GM23338 (cell line): Measurements from ENCODE around the gene CCDC12. TPM values are rescaled to one million over a fixed set of nuclear protein-coding genes. Genes with fewer than 3 reads are reported as not detected.

Experiments
- ATAC-seq: fragments of 200-7000 bp; cut with Tn5 transposase; 3 replicates; pipeline ENCODE4 v1.9.1; 2020
- DNase-seq: peaks from one replicate; pipeline ENCODE4 v3.0.0-alpha.2; 2015; ENCODE audit warnings: low spot score
- H2AFZ ChIP-seq: fragments of 200-600 bp; sonication (generic); 2 replicates; pipeline ENCODE4 v1.8.0; 2016; ENCODE audit warnings: antibody characterized with exemption, mild to moderate bottlenecking, moderate library complexity
- H3F3A ChIP-seq: fragments of 200-600 bp; sonication (generic); replicated peaks from 2 replicates; pipeline ENCODE4 v1.8.0; 2017; ENCODE audit warnings: antibody characterized with exemption, mixed run types, low read depth
- H3K27ac ChIP-seq: fragments of 200-600 bp; sonication (generic); 2 replicates; pipeline ENCODE4 v1.6.1; 2016; ENCODE audit warnings: low read depth
- H3K27me3 ChIP-seq: fragments of 200-600 bp; sonication (generic); 2 replicates; pipeline ENCODE4 v1.8.0; 2016; ENCODE audit warnings: mild to moderate bottlenecking, mixed run types, moderate library complexity; ENCODE audit not compliant: insufficient read depth
- H3K36me3 ChIP-seq: fragments of 200-600 bp; sonication (generic); 2 replicates; pipeline ENCODE4 v1.8.0; 2016; ENCODE audit warnings: mild to moderate bottlenecking; ENCODE audit not compliant: insufficient read depth
- H3K4me1 ChIP-seq: fragments of 200-600 bp; sonication (generic); 2 replicates; pipeline ENCODE4 v1.8.0; 2016; ENCODE audit warnings: mild to moderate bottlenecking, moderate library complexity; ENCODE audit not compliant: insufficient read depth
- H3K4me2 ChIP-seq: fragments of 200-600 bp; sonication (generic); 2 replicates; pipeline ENCODE4 v1.7.1; 2017; ENCODE audit warnings: mixed run types
- H3K4me3 ChIP-seq: fragments of 200-600 bp; sonication (generic); 2 replicates; pipeline ENCODE4 v1.6.1; 2016; ENCODE audit warnings: mixed run types
- H3K79me2 ChIP-seq: fragments of 200-600 bp; sonication (generic); replicated peaks from 2 replicates; pipeline ENCODE4 v1.8.0; 2017; ENCODE audit warnings: mild to moderate bottlenecking; ENCODE audit not compliant: insufficient read depth
- H3K9me2 ChIP-seq: fragments of 200-600 bp; sonication (generic); 2 replicates; pipeline ENCODE4 v1.8.0; 2017; ENCODE audit not compliant: insufficient read depth
- H4K20me1 ChIP-seq: fragments of 200-600 bp; sonication (generic); replicated peaks from 2 replicates; pipeline ENCODE4 v1.8.0; 2017; ENCODE audit warnings: mild to moderate bottlenecking; ENCODE audit not compliant: insufficient read depth
- H3K27ac Mint-ChIP-seq: 2 replicates; pipeline ENCODE4 v1.8.0; 2020; ENCODE audit warnings: inconsistent platforms, mild to moderate bottlenecking, moderate library complexity, mixed read lengths
- H3K27me3 Mint-ChIP-seq: 3 replicates; pipeline ENCODE4 v1.8.0; 2022; ENCODE audit warnings: low read depth, mild to moderate bottlenecking, moderate library complexity, mixed read lengths, inconsistent platforms; ENCODE audit not compliant: insufficient read depth, poor library complexity
- H3K36me3 Mint-ChIP-seq: 3 replicates; pipeline ENCODE4 v1.8.0; 2021; ENCODE audit warnings: low read depth, mild to moderate bottlenecking, inconsistent platforms, moderate library complexity, mixed read lengths
- H3K4me1 Mint-ChIP-seq: 3 replicates; pipeline ENCODE4 v1.8.0; 2020; ENCODE audit warnings: mild to moderate bottlenecking, inconsistent platforms, mixed read lengths
- H3K4me3 Mint-ChIP-seq: 3 replicates; pipeline ENCODE4 v1.8.0; 2021; ENCODE audit warnings: moderate library complexity, mild to moderate bottlenecking, inconsistent platforms, mixed read lengths
- H3K9me3 Mint-ChIP-seq: 3 replicates; pipeline ENCODE4 v1.8.0; 2020; ENCODE audit warnings: moderate library complexity, mild to moderate bottlenecking, inconsistent platforms, mixed read lengths
- CREB1 ChIP-seq: fragments of 250-450 bp; sonication (Bioruptor Pico); IDR thresholded peaks from 2 replicates; pipeline ENCODE4 v1.5.0; 2020; ENCODE audit warnings: low read depth, mild to moderate bottlenecking, moderate library complexity
- CTCF ChIP-seq, 2 experiments: fragments of 200-600 bp in 1 of 2; sonication (generic) in 1 of 2; conservative IDR thresholded peaks; 2 replicates each; pipeline versions ENCODE4 v1.5.1 to v1.6.1; 2016 to 2017; ENCODE audit warnings: antibody characterized with exemption in 2 of 2, low read depth in 2 of 2, mild to moderate bottlenecking in 2 of 2, moderate library complexity in 1 of 2
- ETS1 ChIP-seq: IDR thresholded peaks from 2 replicates; pipeline ENCODE4 v1.6.1; 2016; ENCODE audit warnings: antibody characterized with exemption
- EZH2 ChIP-seq: fragments of 200-600 bp; sonication (generic); IDR thresholded peaks from one replicate; pipeline ENCODE4 v1.8.0; 2017; ENCODE audit warnings: antibody characterized with exemption, mild to moderate bottlenecking, low read depth; ENCODE audit not compliant: unreplicated experiment
- EZH2phosphoT487 ChIP-seq: fragments of 200-600 bp; sonication (generic); IDR thresholded peaks from one replicate; pipeline ENCODE4 v1.8.1; 2018; ENCODE audit warnings: antibody characterized with exemption; ENCODE audit not compliant: unreplicated experiment
- JUNB ChIP-seq: IDR thresholded peaks from one replicate; pipeline ENCODE4 v1.6.1; 2016; ENCODE audit warnings: antibody characterized with exemption; ENCODE audit not compliant: unreplicated experiment
- NANOG ChIP-seq: IDR thresholded peaks from 2 replicates; pipeline ENCODE4 v1.6.1; 2016; ENCODE audit warnings: antibody characterized with exemption, borderline replicate concordance
- POLR2AphosphoS5 ChIP-seq: IDR thresholded peaks from 2 replicates; pipeline ENCODE4 v1.6.1; 2016; ENCODE audit warnings: antibody characterized with exemption, low read depth
- REST ChIP-seq: IDR thresholded peaks from one replicate; pipeline ENCODE4 v1.6.1; 2018; ENCODE audit warnings: antibody characterized with exemption; ENCODE audit not compliant: unreplicated experiment
- STAT1 ChIP-seq: IDR thresholded peaks from one replicate; pipeline ENCODE4 v1.6.1; 2016; ENCODE audit warnings: antibody characterized with exemption; ENCODE audit not compliant: unreplicated experiment
- ZNF114 ChIP-seq: fragments of 250-450 bp; sonication (Bioruptor Pico); IDR thresholded peaks from 2 replicates; pipeline ENCODE4 v1.5.0; 2020; ENCODE audit warnings: mild to moderate bottlenecking, moderate library complexity
- ZNF331 ChIP-seq: fragments of 250-450 bp; sonication (Bioruptor Pico); IDR thresholded peaks from 2 replicates; pipeline ENCODE4 v1.5.0; 2020; ENCODE audit warnings: low read depth, mild to moderate bottlenecking, moderate library complexity
- ZNF462 ChIP-seq: fragments of 250-450 bp; sonication (Bioruptor Pico); IDR thresholded peaks from 2 replicates; pipeline ENCODE4 v1.5.0; 2020; ENCODE audit warnings: mild to moderate bottlenecking, moderate library complexity
- polyA plus RNA-seq: library from polyadenylated mRNA; unstranded; fragments of >200 nt; fragmentation: Nextera tagmentation; extraction: Ambion mirVana; gene quantifications from 2 replicates; pipeline ENCODE4 v1.2.1, GENCODE V29; 2016
- total RNA-seq: library from RNA; depleted of rRNA; stranded (reverse); fragments of >200 nt; shearing (Covaris generic); gene quantifications from 2 replicates; pipeline ENCODE4 v1.2.3, GENCODE V29; 2014

Gene CCDC12
- total and polyA plus RNA-seq, 2 experiments from 2014 or later: 42.9 to 133 TPM

- Mint-ChIP-seq H3K27me3 (peaks cover 37% of the 10 kb centered on the region), H3K9me3 (peaks cover 6% of the 10 kb centered on the region; the same call in 1 of the 3 replicates), H3K4me1 (peaks cover 39% of the 10 kb centered on the region), H3K4me3 (peak overlapping the region; percentile 97), H3K27ac (peak overlapping the region; percentile 94), H3K36me3 (peaks cover 11% of the 10 kb centered on the region; the same call in 2 of the 3 replicates)
- H3K79me2 ChIP-seq: peaks cover 37% of the 10 kb centered on the region
- H3K36me3 ChIP-seq: no peaks in the 10 kb centered on the region
- H3K27ac ChIP-seq: no peak overlapping the region
- no peak for TF ChIP-seq POLR2AphosphoS5
- TF ChIP-seq REST: no peak
- no peak for TF ChIP-seq ZNF114 (CRISPR knock-in tag)
- TF ChIP-seq CTCF (conservative IDR thresholded peaks at IDR 0.05; ENCODE audit: low read depth in 2 of 2): no peak
- no peak for TF ChIP-seq NANOG
- TF ChIP-seq JUNB: no peak
- no peak for TF ChIP-seq CREB1 (CRISPR knock-in tag)
- no peak for TF ChIP-seq ZNF462 (CRISPR knock-in tag)
- no peak for TF ChIP-seq STAT1
- no peak for TF ChIP-seq EZH2phosphoT487
- TF ChIP-seq EZH2: no peak
- no peak for TF ChIP-seq ZNF331
- TF ChIP-seq ETS1: no peak
- peaks cover 35% of the 10 kb centered on the region for H4K20me1 ChIP-seq
- peak overlapping the region; percentile 78 for H3K4me2 ChIP-seq
- no peaks in the 10 kb centered on the region; the same call in 1 of the 2 replicates for H3F3A ChIP-seq
- no peak for ATAC-seq
- no peaks in the 10 kb centered on the region for H3K9me2 ChIP-seq
- peaks cover 11% of the 10 kb centered on the region for H3K4me1 ChIP-seq
- no peak for DNase-seq
- H3K4me3 ChIP-seq: no peak overlapping the region
- 0 out of 2 replicates have a peak, but pooled peaks cover 5% of the 10 kb centered on the region for H3K27me3 ChIP-seq
- H2AFZ ChIP-seq: no peak overlapping the region
Measured at GRCh38 chr3:46977811-46978195, 1.3 kb upstream of the CCDC12 start.
